SIG-M5 (cell line): ENCODE results near the gene ANKIB1.
A peak's percentile ranks its signal among the peaks of the same experiment; 100 is the strongest.
"Not testable (repeated sequence)": the region's sequence is repeated elsewhere in the genome, so short reads cannot be mapped to it uniquely, and the experiment has no call there.

Experiments
- DNase-seq: peaks from one replicate; lab custom pipeline; 2025; lab: John Stamatoyannopoulos, UW

Gene ANKIB1

DNA sequence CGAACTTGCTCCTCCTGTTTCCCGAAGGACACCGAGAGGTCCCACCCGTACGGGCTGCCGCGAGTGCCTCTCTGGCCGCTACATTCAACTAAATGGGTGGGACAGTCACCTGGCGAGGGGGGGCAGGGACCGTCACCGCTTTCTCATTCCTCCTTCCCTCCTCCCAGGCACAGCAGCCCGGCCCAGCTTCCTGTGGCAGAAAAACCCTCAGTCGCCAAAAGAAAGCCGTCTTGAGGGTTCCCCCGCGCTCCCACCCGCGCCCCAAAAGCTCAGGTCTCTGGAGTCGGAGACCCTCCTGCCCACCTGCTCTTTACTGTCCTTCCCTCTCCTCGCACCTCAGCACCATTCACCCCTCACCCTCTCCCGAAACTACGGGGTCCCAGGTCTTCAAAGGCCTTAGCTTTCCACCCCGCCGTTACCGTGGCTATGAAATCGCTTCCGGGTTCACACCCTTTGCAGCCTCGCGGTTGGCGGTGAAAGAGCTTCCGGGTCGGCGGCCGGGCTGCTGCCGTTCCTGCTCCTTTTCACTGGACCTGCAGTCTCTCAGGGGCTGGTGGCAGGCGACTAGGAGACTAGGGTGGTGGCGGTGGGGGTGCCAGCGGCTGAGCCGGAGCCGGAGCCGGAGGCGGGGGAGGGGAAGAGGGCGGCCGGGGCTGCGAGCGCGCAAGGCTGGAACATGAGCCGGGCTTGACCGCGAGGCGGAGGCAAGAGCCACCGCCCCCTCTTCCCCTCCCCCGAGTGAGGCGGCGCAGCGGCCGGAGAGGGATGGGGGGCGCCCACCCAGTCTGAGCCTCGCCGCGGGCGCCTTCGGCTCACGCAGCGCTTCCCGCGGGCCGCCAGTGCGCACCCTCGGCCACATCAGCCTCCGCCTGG is at the start of gene ANKIB1, which contains the start of gene KRIT1:
TSS of gene ANKIB1 (plus strand) at position 488 of the 873 bp plus-strand sequence. CDS start 49,005 bp downstream, outside the sequence.
TSS of gene KRIT1 (minus strand) at position 428 of the 873 bp plus-strand sequence. CDS start 3,779 bp downstream, outside the sequence.
- DNase-seq, result peak; percentile 49

GRCh38 chr7:92200791-92201190 is 45.0 kb upstream of the ANKIB1 start:
- no peak for DNase-seq

- DNase-seq, result no peak
These were observed 39.8 kb upstream of the ANKIB1 start for GRCh38 chr7:92205987-92206386.

DNA sequence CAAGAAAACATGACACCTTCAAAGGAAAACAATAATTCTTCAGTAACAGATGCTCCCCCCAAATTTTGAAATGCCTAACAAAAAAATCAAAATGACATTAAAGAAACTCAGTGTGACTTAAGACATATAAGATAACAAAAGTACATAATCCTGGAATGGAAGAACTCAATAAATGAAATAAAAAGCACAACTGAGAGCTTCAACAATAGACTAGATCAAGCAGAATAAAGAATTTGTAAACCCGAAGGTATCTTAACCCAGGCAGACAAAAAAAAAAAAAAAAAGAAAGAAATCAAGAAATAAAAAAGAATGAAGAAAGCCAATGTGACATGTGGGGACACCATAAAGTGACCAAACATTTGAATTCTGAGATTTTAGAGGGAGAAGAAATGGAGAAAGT is 39.1 kb upstream of the ANKIB1 start:
- no peak for DNase-seq

- no peak for DNase-seq
These were observed 24.0 kb upstream of the ANKIB1 start for GRCh38 chr7:92221766-92222165.

DNA sequence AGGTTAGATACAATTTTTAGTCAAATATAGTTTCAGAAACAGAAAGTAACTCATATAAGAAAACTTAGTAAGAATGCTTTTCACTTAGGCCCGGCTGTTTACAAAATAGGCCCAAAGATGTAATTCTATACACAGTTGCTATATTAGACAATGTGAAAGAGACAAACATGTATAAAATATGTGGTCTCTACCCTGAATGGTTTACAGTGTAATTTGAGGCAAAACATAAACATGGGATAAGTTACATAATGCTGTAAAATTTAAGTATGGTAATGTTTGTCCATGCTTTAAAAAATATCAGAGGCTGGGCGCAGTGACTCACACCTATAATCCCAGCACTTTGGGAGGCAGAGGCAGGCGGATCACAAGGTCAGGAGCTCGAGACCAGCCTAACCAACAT is 18.8 kb upstream of the ANKIB1 start:
- no peak for DNase-seq

DNA sequence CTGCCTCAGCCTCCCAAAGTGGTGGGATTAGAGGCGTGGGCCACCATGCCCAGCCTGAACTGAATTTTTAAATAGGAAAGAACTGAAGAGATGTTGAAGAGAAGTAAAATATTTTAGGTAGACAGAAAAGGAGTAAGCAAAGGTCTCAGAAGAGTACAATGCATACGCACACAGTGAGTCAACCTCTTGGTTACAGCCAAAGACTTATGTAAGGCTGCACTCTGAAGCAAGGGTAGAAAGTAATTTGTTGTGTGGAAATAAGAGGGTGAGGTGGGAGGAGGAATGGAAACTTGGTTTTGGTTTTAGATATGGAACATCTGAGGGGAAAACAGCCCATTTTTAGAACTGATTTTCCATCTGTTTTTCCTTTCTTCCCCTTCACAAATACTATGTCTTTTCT is 17.7 kb upstream of the ANKIB1 start:
- DNase-seq, result no peak

- no peak for DNase-seq
These were observed 17.0 kb upstream of the ANKIB1 start for GRCh38 chr7:92228742-92229141.

DNA sequence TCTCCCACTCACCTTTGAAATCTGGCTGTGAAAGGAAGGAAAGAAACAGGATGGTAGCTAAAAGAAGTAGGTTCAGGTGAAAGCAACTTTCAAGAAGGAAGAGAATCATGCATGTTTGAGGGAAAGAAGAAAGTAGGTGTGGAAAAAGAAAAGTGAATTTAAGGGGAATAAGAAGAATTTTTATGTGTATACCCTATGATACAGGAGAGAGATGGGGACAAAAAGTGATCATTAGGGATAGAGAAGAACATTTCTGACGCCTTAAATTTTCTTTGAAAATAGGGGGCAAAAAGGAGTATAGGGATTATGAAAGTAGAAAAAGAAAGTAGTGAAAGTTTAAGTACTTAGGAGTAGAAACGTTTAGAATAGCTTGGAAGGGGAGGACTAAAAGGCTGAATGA is 15.2 kb upstream of the ANKIB1 start:
- no peak for DNase-seq

DNA sequence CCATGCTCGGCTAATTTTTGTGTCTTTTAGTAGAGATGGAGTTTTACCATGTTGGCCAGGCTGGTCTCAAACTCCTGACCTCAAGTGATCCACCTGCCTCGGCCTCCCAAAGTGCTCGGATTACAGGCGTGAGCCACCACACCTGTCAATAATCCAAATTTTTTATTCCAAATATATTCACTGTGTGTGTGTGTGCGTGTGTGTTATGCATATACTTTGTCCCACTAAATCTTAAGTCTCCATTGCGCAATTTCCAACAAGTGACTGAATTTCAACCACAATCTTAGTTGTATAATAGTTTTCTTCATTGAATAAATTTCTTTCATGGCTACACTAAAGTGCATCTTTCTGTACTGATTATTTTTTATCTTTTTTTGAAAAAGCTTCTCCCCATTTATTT is 2.8 kb upstream of the ANKIB1 start:
- no peak for DNase-seq

- no peak for DNase-seq
These were observed 827 bp upstream of the ANKIB1 start for GRCh38 chr7:92244808-92245486.

GRCh38 chr7:92246360-92247101 is 757 bp downstream of the ANKIB1 start:
- no peak for DNase-seq

- DNase-seq, result no peak
These were observed 4.8 kb downstream of the ANKIB1 start for GRCh38 chr7:92250603-92251002.

GRCh38 chr7:92251181-92251580 is 5.4 kb downstream of the ANKIB1 start:
- DNase-seq, result no peak

- DNase-seq, result no peak
These were observed 7.5 kb downstream of the ANKIB1 start for GRCh38 chr7:92253251-92253650.

DNA sequence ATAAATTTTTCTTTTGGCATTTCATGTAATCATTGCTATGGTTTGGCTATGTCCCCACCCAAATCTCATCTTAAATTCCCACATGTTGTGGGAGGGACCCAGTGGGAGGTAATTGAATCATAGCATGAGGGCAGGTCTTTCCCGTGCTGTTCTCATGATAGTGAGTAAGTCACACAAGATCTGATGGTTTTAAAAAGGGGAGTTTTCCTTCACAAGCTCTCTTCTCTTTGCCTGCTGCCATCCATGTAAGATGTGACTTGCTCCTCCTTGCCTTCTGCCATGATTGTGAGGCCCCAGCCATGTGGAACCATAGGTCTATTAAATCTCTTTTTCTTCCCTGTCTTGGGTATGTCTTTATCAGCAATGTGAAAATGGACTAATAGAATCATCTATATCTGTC is 9.0 kb downstream of the ANKIB1 start:
- not testable (repeated sequence) for DNase-seq

DNA sequence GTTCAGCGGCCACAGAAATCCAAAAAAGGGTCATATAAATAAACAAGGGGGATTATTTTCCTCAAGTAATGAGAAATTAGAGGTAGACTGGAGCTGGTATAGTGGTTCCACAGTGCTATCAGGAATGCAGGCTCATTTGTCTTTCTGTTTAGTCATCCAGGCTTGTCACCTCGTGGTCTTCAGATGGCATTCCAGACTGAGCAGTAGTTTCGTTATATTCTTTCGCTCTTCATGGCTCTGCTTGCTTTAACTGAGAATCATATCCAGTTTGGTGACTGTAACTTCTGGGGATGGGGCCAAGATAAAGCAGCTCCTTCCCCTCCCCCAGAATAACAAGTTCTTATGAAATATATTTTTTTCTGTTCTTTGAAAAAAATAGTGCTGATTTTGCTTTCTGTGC is 9.5 kb downstream of the ANKIB1 start:
- no peak for DNase-seq

DNA sequence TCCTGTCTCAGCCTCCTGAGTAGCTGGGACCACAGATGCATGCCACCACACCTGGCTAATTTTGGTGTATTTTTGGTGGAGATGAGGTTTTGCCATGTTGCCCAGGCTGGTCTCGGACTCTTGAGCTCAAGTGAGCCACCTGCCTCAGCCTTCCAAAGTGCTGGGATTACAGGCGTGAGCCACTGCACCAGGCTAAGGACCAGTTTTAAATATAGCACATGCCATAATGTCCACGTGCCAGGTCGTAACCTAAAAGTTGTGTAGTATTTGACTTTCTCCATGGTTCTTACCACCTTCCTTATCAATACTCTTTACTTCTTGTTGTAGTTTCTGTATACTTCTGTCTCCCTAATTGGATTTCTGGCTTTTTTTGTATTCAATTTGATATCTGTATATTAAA is 13.3 kb downstream of the ANKIB1 start:
- no peak for DNase-seq

GRCh38 chr7:92259610-92260247 is 14.0 kb downstream of the ANKIB1 start:
- no peak for DNase-seq

- DNase-seq, result no peak
These were observed 14.5 kb downstream of the ANKIB1 start for GRCh38 chr7:92260248-92260781.

DNA sequence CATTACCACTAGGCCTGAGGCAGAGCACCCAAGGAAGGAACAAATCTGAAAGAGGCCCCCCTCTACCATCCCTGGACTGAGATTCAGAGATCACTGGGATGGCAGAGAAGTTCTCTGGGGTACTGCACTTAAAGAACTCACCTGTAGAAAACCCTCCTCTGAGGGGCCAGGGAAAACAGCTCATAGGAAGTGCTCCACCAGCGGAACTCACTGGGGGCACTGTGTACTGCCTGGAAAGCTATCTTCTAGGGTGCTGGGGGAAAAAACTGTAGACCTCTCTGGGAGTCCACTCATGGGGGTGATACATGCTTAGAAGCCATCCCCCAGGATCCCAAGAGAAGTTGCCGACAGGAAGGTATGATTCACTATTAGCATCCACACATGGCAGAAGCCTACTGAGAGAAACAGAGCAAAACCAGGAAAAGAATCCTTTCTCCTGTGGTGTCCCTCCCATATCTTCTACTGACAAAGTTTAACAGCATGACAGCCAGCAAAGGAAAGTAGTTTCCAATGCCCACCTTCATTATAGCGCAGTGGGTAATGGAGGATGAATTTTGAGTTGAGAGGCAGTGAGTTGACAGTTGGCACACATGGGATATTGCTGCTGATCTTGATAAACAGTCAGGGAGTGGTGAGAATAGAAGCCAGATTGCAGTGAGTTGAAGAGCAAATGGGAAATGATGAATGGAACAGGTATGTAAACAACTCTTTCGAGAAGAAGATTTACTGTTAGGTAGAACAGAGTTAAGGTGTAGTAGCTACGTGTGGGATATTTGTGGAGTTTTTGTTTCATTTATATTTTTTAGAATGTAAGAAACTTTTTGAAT is 20.9 kb downstream of the ANKIB1 start:
- no peak for DNase-seq
